GM12873 (cell line): ENCODE data around the gene ZNF625.

Experiments used
- TF ChIP-seq, protein P1 (sequence below): IDR thresholded peaks from 2 replicates; pipeline ENCODE4 v1.5.1; 2012; ENCODE audit warnings: low read depth, mild to moderate bottlenecking, moderate library complexity, low read length, control low read depth; ENCODE audit not compliant: insufficient read depth; ENCODE audit errors: missing control alignments

ZNF625 gene

GRCh38 chr19:12098040-12098439, 58.5 kb downstream of the ZNF625 start:
- TF ChIP-seq, protein P1, sequence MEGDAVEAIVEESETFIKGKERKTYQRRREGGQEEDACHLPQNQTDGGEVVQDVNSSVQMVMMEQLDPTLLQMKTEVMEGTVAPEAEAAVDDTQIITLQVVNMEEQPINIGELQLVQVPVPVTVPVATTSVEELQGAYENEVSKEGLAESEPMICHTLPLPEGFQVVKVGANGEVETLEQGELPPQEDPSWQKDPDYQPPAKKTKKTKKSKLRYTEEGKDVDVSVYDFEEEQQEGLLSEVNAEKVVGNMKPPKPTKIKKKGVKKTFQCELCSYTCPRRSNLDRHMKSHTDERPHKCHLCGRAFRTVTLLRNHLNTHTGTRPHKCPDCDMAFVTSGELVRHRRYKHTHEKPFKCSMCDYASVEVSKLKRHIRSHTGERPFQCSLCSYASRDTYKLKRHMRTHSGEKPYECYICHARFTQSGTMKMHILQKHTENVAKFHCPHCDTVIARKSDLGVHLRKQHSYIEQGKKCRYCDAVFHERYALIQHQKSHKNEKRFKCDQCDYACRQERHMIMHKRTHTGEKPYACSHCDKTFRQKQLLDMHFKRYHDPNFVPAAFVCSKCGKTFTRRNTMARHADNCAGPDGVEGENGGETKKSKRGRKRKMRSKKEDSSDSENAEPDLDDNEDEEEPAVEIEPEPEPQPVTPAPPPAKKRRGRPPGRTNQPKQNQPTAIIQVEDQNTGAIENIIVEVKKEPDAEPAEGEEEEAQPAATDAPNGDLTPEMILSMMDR = no peak

GRCh38 chr19:12095111-12095790, 61.3 kb downstream of the ZNF625 start:
- TF ChIP-seq, protein P1 = no peak
